Kasumi-1 (cell line): ENCODE measurements around the gene TRMT44.
"Not testable (repeated sequence)": the region's sequence is repeated elsewhere in the genome, so short reads cannot be mapped to it uniquely, and the experiment has no call there.

Source experiments
- DNase-seq, 2 experiments: peaks; one replicate each; lab custom pipeline; 2025; lab: John Stamatoyannopoulos, UW

TRMT44 gene

DNA sequence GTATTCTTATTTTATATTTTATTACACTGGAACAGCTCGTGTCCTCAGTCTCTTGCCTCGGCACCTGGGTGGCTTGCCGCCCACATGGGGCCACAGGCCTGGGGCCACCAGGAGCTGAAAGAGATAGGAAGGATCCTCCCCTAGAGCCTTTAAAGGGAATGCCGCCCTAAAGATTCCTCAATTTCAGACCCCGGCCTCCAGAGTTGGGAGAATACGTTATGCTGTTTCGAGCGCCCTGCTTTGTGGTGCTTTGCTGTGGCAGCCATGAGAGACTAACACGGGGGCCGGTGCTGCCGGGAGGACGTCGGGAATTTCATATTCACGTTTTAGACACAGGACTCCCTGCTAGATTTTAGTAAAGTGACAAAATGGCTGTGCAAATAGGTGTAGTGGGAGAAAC is 33.3 kb upstream of the TRMT44 start:
- no peak for DNase-seq

DNA sequence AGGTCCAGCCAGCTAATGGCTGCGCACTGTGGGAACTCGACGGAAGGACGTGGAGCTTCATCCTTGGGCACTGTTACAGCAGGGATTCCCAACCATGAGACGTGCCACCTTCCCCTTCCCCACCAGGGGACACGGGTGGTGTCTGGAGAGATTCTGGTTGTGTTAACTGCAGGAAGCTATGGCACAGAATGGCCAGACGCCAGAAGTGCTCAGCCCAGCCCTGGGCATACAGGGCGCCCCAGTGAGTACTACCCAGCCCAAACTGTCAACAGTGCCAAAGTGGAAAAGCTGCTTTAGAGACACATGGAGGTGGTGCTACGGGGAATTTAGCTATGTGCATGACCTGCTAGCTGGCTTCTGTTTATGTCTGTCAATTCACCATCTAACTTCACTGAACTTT is 32.8 kb upstream of the TRMT44 start:
- no peak for DNase-seq

- no peak for DNase-seq
These were observed 31.1 kb upstream of the TRMT44 start for GRCh38 chr4:8409264-8410065.

DNA sequence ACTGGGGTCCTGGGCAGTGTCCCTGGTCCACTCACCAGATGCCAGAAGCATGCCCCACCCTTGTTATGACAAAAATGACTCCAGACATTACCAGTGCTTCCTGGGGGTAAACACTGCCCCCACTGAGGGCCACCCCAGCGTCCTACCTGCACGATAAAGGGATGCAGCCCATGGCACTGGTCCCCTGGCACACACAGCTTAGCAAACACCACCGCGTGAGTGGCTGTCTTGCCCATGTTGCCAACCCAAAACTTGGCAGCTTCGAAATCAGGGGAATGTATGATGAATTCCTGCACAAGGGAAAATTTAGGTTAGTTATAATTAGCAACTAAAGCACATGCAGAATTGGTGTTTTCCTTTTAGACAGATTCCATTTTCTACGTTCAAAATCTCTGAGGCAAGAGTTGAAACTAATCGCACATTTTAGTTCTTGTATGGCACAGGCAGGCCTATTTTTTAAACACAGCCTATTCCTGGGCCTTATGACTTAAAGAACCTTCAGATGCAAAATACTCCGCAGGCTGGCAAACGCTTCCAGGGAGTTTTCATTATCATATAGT is 30.4 kb upstream of the TRMT44 start:
- DNase-seq = no peak

GRCh38 chr4:8410641-8411271 is 29.8 kb upstream of the TRMT44 start:
- DNase-seq = peak; percentile 63 to 67

DNA sequence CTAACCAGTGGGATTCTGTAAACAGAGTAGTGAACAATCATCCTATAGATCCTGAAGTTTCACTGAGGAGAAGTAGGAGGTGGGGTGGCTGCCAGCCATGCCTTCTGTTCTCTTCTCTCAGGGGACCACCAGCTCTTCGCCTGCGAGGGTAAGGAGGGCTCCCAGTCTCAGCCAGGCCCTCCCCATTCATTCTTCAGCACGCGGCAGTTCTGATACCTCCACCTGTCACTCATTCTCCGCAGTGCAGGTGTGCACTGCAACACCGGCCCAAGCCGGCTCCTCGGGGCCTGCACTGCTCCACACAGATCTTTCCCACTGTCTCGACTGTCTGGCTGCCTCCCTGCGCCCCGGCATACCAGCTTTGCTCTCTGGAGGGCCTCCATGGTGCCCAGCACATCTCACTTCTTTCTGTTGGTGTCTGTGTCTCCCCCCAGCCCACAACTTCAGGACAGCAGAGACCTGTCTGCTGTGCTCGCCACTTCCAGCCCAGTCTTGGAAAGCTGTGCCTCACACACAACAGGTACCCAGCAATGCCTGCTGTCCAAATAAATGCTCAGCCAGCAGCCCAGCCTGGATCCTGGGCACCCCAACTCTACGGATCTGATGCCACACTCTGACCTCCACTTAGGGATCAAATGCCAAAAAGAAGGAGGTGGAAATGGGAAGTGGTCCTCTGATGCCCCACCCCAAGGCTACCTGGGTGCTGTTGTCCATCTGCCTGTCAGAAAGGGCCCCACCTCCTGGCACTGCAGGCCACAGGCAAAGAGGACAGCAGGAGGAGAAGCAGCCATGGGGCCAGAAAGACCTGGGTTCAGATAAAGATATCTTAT is 29.0 kb upstream of the TRMT44 start:
- no peak for DNase-seq

DNA sequence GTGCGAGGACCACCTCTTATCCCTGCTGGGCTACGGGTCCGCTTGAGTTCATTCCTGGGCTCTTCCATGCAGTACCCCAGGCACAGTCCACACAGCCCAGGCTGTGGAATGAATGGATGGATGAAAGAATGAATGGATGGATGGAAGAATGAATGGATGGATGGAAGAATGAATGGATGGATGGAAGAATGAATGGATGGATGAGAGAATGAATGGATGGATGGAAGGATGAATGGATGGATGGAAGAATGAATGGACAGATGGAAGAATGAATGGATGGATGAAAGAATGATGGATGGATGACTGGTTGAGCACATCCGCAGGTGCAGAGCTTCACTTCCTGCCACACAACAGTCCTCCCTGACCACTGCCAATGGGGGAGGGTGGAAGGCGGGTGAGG is 28.3 kb upstream of the TRMT44 start:
- DNase-seq = no peak

- no peak for DNase-seq
These were observed 26.2 kb upstream of the TRMT44 start for GRCh38 chr4:8414377-8414776.

DNA sequence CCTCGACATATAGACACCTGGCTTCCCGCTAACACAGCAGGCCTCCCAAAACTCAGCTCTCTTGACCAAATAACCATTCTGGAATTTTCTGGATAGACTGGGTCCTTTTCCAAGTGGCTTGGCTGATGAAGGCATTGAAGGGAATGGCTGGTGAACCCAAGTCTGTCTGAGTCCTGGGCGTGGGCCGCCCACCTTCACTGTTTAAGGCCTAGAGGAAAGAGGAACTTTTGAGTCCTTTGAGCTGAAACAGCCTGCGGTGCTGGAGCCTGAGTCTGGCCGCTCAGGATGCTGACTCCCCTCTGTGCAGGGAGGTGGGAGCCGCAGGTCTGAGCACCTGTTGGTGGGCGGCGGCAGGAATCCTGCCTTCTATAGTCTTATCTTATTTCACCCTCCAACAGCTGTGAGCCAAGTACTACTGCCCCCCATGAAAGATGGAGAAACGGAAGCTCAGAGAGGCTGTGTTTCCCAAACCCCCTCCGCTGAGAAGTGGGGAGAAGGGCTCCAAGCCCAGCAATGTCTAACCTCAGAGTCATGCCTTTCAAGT is 23.4 kb upstream of the TRMT44 start:
- no peak for DNase-seq

DNA sequence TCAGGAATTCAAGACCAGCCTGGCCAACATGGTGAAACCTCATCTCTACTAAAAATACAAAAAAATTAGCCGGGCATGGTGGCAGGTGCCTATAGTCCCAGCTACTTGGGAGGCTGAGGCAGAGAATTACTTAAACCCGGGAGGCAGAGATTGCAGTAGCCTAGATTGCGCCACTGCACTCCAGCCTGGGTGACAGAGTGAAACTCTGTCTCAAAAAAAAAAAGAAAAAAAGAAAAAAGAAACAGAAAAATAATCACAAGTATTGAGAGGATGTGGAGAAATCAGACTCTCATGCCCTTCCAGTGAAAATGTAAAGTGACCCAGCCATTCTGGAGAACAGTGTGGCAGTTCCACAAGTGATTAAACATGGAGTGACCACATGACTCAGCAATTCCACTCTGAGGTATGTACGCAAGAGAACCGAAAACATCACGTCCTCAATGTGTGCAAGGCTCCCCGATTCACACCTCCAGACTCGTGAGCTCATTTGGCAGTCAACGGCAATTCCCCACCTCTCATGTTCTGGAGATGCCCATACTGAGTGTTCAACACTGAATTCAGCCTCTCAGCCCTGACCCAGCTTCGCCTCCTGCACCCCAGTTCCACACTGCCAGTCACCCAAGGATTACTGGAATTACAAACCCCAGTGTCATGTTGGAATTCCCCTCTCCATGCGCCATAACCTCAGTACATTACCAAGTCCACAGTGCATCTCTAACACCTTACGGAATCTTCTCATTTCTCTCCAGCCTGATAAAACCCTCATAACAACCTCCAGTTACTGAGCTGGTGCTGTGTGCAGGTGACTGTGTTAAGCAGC is 21.1 kb upstream of the TRMT44 start:
- DNase-seq = no peak

GRCh38 chr4:8420151-8420550 is 20.4 kb upstream of the TRMT44 start:
- DNase-seq = not testable (repeated sequence)

- DNase-seq = no peak
These were observed 18.2 kb upstream of the TRMT44 start for GRCh38 chr4:8422327-8422726.

- no peak for DNase-seq
These were observed 17.8 kb upstream of the TRMT44 start for GRCh38 chr4:8422786-8423185.

DNA sequence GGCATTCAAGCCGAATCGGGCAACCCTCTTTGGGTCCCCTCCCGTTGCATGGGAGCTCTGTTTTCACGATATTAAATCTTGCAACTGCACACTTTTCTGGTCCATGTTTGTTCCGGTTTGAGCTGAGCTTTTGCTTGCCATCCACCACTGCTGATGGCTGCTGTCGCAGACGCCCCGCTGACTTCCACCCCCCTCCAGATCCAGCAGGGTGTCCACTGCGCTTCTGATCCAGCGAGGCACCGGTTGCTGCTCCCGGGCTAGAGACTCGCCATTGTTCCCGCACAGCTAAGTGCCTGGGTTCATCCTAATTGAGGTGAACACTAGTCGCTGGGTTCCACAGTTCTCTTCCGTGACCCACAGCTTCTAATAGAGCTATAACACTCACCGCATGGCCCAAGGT is 13.3 kb upstream of the TRMT44 start:
- DNase-seq = no peak

GRCh38 chr4:8427761-8428287 is 12.8 kb upstream of the TRMT44 start:
- DNase-seq = peak; percentile 63 to 75

- DNase-seq = peak; percentile 72 to 77
These were observed 12.1 kb upstream of the TRMT44 start for GRCh38 chr4:8428288-8429097.

GRCh38 chr4:8431553-8431952 is 9.0 kb upstream of the TRMT44 start:
- no peak for DNase-seq

DNA sequence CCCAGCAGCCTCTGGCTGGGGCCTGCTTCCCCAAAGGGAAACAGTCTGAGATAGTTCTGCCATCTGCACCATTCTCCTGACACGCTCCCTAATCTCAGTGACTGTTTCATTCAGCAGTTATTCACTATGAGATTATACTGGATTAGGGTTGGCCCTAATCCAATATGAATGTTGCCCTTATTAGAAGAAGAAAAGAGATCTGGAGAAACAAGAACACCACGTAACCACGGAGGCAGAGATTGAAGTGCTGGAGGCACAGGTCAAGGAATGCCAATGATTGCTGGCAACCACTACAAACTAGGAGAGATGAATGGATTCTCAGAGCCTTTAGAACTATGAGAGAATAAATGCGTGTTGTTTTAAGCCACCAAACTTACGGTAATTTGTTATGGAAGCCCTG is 7.4 kb upstream of the TRMT44 start:
- no peak for DNase-seq

DNA sequence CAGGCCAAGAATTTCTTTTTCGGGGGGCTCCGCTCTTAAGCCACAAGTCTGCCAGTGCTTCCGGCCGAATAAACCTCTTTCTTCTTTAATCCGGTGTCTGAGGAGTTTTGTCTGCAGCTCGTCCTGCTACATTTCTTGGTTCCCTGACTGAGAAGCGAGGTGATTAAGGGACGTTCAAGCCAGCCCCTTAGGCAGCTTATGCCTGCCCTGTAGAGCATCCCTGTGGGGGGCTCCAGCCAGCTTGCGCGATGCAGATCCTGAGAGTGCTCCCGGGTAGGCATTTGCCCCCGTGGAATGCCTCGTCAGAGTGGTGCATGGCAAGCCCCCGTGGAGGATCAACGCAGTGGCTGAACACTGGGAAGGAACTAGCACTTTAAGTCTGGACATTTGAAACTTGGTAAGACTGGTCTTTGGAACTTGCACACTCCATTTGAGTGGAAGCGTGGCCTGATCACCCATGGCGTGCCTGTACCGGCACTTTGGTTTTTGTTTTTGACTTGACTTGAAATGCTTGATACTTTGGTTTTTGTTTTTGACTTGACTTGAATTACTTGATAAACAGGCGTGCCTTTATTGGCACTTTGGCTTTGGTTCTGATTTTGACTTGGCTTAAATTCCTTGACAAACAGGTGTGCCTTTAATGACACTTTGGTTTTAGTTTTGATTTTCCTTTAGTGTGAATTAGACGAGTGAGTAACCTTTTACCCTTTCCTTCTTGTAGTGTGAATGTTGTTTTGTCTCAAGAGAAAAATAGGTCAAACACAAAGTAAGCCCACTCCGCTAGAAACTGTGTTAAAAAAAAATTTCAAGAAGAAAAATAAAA is 6.1 kb upstream of the TRMT44 start:
- no peak for DNase-seq
